GM15510 (cell line): ENCODE results near the gene TPPP2.

ENCODE experiments used
- POLR2A ChIP-seq: IDR thresholded peaks from 3 replicates; pipeline ENCODE4 v1.6.1; 2011; ENCODE audit warnings: borderline replicate concordance; ENCODE audit not compliant: insufficient read length; ENCODE audit errors: extremely low read depth

TPPP2 gene

GRCh38 chr14:21073921-21074320, 43.9 kb downstream of the TPPP2 start:
- no peak for TF ChIP-seq POLR2A

- TF ChIP-seq POLR2A = no peak
Observed at GRCh38 chr14:21074398-21075272, 44.6 kb downstream of the TPPP2 start.

GRCh38 chr14:21075719-21076437, 45.9 kb downstream of the TPPP2 start:
- no peak for TF ChIP-seq POLR2A

GRCh38 chr14:21077672-21078071, 47.7 kb downstream of the TPPP2 start:
- TF ChIP-seq POLR2A = no peak

GRCh38 chr14:21078287-21078686, 48.3 kb downstream of the TPPP2 start:
- TF ChIP-seq POLR2A = no peak

GRCh38 chr14:21078726-21079125, 48.7 kb downstream of the TPPP2 start:
- TF ChIP-seq POLR2A = no peak

GRCh38 chr14:21081521-21082142, 51.6 kb downstream of the TPPP2 start:
- TF ChIP-seq POLR2A = no peak
